Uterus (tissue), 2 donors: ENCODE measurements around the gene CEP120.

Experiments used
- POLR2A ChIP-seq, 2 donors: fragments of 450-650 bp; IDR thresholded peaks; one replicate each; pipeline ENCODE4 v1.6.1; 2016; ENCODE audit warnings: antibody characterized with exemption in 2 of 2, mild to moderate bottlenecking in 1 of 2, moderate library complexity in 1 of 2
- TF ChIP-seq, protein P1 (sequence below), 4 experiments: fragments of 200-600 bp in 2 of 4; fragments of 450-650 bp in 2 of 4; sonication (generic) in 2 of 4; IDR thresholded peaks; one replicate each; pipeline ENCODE4 v1.5.1; 2016 to 2019; ENCODE audit warnings: antibody characterized with exemption in 4 of 4, mild to moderate bottlenecking in 2 of 4, moderate library complexity in 1 of 4

DNA sequence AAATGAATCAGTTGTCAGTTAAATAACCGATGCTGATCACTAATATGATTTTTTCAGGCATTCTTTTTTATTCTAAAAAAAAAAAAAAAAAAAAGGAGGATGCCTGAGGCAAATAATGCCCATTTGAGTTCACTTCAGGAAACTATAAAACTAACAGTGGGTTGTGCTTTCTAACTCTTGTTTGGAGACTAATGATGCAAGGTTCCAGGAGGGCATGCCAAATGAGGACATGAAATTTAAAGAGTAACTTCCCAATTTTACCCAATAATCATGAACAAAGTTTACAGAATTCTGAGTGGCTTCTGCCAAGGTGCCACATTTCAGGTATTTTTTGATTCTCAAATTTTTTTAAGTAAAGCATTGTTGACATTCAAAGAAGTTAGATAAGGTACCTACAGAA lies 41.0 kb downstream of the CEP120 start:
- TF ChIP-seq, protein P1, sequence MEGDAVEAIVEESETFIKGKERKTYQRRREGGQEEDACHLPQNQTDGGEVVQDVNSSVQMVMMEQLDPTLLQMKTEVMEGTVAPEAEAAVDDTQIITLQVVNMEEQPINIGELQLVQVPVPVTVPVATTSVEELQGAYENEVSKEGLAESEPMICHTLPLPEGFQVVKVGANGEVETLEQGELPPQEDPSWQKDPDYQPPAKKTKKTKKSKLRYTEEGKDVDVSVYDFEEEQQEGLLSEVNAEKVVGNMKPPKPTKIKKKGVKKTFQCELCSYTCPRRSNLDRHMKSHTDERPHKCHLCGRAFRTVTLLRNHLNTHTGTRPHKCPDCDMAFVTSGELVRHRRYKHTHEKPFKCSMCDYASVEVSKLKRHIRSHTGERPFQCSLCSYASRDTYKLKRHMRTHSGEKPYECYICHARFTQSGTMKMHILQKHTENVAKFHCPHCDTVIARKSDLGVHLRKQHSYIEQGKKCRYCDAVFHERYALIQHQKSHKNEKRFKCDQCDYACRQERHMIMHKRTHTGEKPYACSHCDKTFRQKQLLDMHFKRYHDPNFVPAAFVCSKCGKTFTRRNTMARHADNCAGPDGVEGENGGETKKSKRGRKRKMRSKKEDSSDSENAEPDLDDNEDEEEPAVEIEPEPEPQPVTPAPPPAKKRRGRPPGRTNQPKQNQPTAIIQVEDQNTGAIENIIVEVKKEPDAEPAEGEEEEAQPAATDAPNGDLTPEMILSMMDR (IDR thresholded peaks at IDR 0.05), result no peak
- TF ChIP-seq POLR2A (IDR thresholded peaks at IDR 0.05), result no peak
